Measurements from ENCODE around the gene TAGLN.

Gene TAGLN

DNA sequence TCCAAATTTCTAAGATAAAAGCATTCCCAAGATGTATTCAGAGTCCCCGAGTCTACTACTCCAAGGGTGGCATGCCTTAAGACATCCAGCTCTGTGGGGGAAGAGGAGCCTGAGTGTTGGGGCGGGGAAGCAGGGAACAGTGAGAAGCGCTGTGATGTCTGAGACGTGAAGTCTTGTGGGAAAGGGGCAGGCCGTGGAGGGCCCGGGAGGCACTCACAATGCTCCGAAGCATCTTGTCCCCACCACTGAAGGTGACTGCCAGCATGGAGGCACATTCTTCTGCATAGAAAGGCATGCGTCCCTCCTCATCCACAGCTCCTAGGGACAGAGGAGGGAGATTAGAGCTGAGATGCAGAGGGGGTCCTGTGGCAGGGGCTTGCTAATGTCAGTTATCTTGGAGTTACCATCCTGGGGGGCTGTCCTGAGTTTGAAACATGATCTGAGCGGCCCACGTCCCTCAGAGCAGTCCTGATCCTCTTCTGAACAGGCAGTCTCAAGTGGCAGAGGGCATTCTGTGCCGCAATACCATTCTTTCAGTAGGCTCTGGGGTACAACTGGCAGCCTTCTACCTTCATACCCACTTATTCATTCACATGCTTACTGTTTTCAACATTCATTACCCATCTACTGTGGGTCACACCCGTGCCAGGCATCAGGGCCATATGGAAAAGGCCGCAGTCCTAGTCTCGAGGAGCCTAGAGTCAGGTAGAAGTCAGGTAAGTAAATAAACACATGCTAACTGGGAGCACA is 24.0 kb downstream of the TAGLN start:
- no peak for DNase-seq (ENCODE audit: insufficient read length, low spot score)
- no peak for FAIRE-seq
- TF ChIP-seq POLR2A (IDR thresholded peaks at IDR 0.05; ENCODE audit: low read depth, low read length) = no peak

DNA sequence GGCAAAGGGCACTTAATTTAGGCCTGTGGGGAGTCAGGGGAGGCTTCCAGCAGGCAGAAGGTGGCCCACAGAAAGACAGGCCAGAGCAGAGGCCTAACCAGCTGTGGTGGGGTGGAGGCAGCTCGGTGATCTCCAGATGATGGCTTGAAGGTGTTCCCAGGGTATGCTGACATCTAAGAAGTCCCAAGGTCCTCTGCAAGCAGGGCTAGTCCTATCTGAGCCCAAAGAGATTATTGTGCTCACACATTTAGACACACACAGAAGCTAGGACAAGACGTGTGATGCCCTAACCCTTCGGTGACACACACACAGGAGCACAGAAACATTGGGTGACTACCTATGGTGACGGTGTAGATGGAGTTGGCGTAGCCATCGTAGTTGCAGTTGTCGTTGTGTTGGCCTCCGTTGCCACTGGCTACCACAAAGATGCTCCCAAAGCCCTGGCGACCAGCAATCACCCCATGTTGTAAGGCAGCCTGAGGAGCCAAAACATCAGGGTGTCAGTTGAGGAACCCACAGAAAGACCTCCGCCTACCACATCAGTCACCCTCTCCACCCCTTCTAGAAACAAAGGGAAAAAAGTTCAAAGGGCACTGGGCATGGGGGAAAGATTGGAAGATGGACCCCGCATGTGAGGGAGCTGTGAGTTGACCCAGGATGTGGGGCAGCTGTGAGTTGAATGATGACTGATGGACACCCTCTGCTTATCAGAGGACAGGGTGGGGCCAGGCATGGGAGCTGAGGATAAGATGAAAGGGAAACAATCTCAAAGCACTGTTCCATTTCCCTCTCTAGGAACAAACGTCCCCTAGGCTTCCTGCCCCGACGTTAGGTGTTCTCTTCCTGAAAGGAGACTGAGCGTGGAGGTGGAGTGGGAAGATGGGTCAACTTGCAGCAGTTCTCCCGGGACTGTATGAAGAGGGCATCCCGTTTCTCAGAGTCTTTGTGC is 24.8 kb downstream of the TAGLN start:
- FAIRE-seq = no peak
- DNase-seq (ENCODE audit: insufficient read length, low spot score) = no peak
- no peak for TF ChIP-seq POLR2A (IDR thresholded peaks at IDR 0.05; ENCODE audit: low read depth, low read length)

- FAIRE-seq = no peak
- no peak for TF ChIP-seq POLR2A (IDR thresholded peaks at IDR 0.05; ENCODE audit: low read depth, low read length)
- DNase-seq (ENCODE audit: insufficient read length, low spot score) = no peak
Measured at GRCh38 chr11:117225553-117226170, 26.5 kb downstream of the TAGLN start.

GRCh38 chr11:117226388-117227385 is 27.5 kb downstream of the TAGLN start:
- FAIRE-seq (no peak), DNase-seq (ENCODE audit: insufficient read length, low spot score) (peak; percentile 49)
- TF ChIP-seq POLR2A (IDR thresholded peaks at IDR 0.05; ENCODE audit: low read depth, low read length) = no peak

- no peak for TF ChIP-seq POLR2A (IDR thresholded peaks at IDR 0.05; ENCODE audit: low read depth, low read length)
- FAIRE-seq = no peak
Measured at GRCh38 chr11:117228091-117228490, 28.9 kb downstream of the TAGLN start.

GRCh38 chr11:117229411-117229810 is 30.2 kb downstream of the TAGLN start:
- no peak for TF ChIP-seq POLR2A (IDR thresholded peaks at IDR 0.05; ENCODE audit: low read depth, low read length)
- FAIRE-seq = no peak
- DNase-seq (ENCODE audit: insufficient read length, low spot score) = no peak

More at GRCh38 chr11:117228091-117228490, 28.9 kb downstream of the TAGLN start:
- no peak for DNase-seq (ENCODE audit: insufficient read length, low spot score)

GRCh38 chr11:117229931-117230285 is 30.7 kb downstream of the TAGLN start:
- FAIRE-seq (no peak), DNase-seq (ENCODE audit: insufficient read length, low spot score) (no peak)
- TF ChIP-seq POLR2A (IDR thresholded peaks at IDR 0.05; ENCODE audit: low read depth, low read length) = no peak

- no peak for DNase-seq (ENCODE audit: insufficient read length, low spot score)
- TF ChIP-seq POLR2A (IDR thresholded peaks at IDR 0.05; ENCODE audit: low read depth, low read length) = no peak
- no peak for FAIRE-seq
Measured at GRCh38 chr11:117230286-117230961, 31.3 kb downstream of the TAGLN start.

- no peak for TF ChIP-seq POLR2A (IDR thresholded peaks at IDR 0.05; ENCODE audit: low read depth, low read length)
- DNase-seq (ENCODE audit: insufficient read length, low spot score) (no peak), FAIRE-seq (no peak)
Measured at GRCh38 chr11:117230999-117231841, 32.0 kb downstream of the TAGLN start.

DNA sequence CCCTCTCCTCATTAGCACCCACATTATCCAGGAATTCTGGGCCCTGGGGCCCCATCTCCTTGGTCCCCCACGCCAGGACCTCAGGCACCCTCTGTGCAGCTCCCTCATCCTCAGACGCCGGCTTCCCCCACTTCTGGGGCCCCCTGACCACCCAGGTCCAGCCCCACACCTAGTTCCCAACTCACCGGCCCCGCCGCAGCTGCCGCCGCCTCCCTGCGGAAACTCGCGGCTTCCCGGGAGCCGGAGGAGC is 32.6 kb downstream of the TAGLN start, which contains the start of gene PCSK7:
Gene PCSK7, minus strand, starts transcription at position 232 of the 250 bp plus-strand sequence. CDS start 2,229 bp downstream, outside the sequence.
- FAIRE-seq (no peak), DNase-seq (ENCODE audit: insufficient read length, low spot score) (peak; percentile 80)
- TF ChIP-seq POLR2A (IDR thresholded peaks at IDR 0.05; ENCODE audit: low read depth, low read length) = no peak; the same call in 1 of the 2 replicates

DNA sequence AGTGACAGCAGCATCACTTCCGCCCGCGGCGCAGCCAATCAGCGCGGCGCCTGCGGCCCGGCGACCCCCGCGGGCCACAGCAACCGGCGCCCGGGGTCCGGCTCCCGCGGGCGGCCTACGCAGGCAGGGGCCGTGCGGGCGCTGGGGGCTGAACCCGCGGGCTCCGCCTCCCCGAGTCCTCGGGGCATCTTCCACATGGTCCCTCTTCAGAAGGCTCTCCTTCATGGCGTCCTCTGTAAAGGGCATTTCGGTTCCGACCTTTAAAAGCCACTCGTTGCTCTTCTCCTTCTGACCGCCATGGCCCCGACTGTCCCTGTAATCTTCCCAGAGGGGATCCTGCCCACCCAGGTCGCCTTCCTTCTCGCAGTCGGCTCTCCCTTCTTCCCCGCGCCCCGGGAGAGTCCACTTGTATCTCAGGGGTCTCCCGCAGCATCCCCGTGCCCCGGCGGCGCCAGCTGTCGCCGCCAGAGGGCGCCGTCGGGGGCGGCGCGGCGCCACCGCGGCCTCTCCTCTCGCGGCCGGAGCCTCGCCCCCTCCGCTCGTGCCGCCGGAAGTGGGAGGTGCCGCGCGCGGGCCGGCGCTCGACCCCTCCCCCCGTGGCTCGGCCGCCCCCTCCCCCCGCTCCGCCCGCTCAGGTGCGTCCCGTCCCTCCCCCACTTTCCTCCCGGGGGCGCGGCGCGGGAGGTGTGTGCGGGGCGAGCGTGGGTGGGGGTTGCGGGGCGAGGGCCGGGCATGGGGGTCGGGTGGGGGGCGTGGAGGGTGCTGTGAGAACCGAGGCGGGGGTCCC is 33.1 kb downstream of the TAGLN start, which contains the start of gene RNF214:
Gene RNF214, plus strand, starts transcription at position 580 of the 787 bp plus-strand sequence. CDS start 1,602 bp downstream, outside the sequence.
- peak; percentile 65; the same call in 1 of the 2 replicates for TF ChIP-seq POLR2A (IDR thresholded peaks at IDR 0.05; ENCODE audit: low read depth, low read length)
- peak; percentile 80 for DNase-seq (ENCODE audit: insufficient read length, low spot score)
- FAIRE-seq = no peak

Measured in H54 (cell line).